Iris pigment epithelial cell (primary cell): ENCODE results near the gene COPG1.
A peak's percentile ranks its signal among the peaks of the same experiment; 100 is the strongest.

Experiments
- DNase-seq: peaks from one replicate; pipeline ENCODE4 v3.0.0-alpha.2; 2011; ENCODE audit warnings: low read depth

Gene COPG1

GRCh38 chr3:129314386-129315222, 65.2 kb downstream of the COPG1 start:
- peak; percentile 82 for DNase-seq

DNA sequence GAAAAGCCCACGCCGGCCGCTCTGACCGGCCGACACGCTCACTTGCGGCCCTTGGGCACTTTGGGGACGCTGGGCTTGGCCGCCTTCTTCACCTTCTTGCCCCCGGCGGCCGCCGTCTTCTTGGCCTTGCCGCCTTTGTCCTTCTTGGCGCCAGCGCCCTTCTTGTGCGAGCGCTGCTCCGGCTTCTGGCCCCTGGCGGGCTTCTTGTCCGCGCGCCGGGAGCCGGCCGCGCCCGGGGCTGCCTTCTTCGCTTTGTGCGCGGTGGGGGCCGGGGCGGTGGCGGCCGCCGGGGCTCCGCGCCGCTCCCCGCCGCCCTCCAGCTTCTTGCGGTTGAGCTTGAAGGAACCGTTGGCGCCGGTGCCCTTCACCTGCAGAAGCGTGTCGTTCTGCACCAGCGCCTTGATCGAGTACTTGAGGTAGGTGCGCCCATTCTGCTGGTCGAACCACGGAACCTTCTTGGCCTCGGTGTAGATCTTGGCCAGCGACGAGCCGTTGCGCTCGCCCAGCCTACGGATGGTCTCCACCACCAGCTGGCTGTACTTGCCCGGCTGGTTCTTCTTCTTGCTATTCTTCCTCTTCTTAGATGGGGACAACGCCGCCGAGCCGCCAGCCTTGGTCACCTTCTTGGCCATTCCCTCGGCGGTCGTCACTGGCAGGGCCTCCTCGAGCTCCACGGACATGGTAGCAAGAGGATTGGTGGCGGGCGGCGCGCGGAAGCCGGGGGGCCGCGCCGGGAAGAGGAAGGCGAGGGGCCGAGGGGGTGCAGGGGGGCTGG, 66.0 kb downstream of the COPG1 start:
- peak; percentile 52 for DNase-seq

- no peak for DNase-seq
Measured at GRCh38 chr3:129315998-129316247, 66.5 kb downstream of the COPG1 start.

GRCh38 chr3:129316248-129317013, 67.0 kb downstream of the COPG1 start:
- DNase-seq = peak; percentile 79

DNA sequence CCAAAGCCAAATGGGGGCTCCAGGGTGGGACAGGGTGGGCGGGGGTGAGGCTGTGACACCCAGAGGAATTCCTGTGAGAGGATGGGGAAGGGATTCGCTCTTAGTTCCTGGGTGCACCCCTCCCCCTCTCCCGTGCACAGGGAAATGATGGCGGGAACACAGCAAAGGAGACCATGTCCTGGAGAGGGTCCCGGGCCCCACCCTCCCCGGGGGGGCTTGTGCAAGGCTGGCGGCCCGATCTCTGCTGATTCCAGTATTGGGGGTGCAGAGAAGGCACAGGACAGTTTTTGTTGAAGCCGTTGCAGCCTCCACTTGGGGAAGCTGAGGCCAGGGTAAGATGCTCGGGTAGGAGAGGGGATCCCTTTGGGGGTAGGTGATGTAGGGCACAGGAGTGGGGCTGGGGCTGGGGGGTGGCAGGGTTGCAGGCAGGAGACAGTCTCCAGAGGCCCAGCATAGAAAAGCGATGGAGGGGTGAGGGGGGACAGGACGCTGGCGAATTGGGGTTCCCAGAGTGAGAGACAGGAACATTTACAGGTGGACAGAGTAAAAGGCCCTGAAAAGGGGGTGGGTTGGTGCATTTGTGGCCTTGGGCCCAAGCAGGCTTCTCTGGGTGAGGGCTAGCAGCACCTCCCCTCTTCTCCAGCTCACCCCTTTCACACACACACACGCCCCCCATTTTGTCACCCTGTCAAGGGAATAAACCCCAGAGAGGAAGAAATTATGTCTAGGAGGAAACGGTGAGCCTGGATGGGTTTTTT, 67.8 kb downstream of the COPG1 start:
- no peak for DNase-seq

GRCh38 chr3:129317848-129318247, 68.4 kb downstream of the COPG1 start:
- no peak for DNase-seq

GRCh38 chr3:129318921-129319320, 69.5 kb downstream of the COPG1 start:
- DNase-seq = no peak

- no peak for DNase-seq
Measured at GRCh38 chr3:129320261-129320660, 70.9 kb downstream of the COPG1 start.

- no peak for DNase-seq
Measured at GRCh38 chr3:129320825-129321487, 71.5 kb downstream of the COPG1 start.

GRCh38 chr3:129321887-129322286, 72.5 kb downstream of the COPG1 start:
- DNase-seq = no peak

GRCh38 chr3:129323651-129324294, 74.4 kb downstream of the COPG1 start:
- no peak for DNase-seq

- no peak for DNase-seq
Measured at GRCh38 chr3:129324855-129325254, 75.4 kb downstream of the COPG1 start.

DNA sequence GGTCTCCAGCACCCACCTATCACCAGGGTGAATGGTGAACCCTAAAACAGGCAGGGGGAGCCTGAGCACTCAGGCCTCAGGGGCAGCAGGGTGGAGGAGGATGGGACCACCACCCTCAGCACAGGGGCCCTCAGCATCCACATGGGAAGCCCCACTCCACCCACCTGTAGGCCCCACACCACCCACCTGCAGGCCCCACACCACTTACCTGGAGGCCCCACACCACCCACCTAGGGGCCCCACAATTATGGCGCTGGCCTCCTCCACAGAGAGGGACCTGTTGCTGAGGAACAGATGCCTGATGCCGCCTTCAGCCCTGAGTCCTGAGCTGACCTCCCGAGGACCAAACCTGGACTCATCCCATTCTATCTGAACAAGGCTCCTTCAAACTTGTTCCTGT, 76.0 kb downstream of the COPG1 start:
- DNase-seq = no peak

GRCh38 chr3:129326138-129326537, 76.7 kb downstream of the COPG1 start:
- DNase-seq = no peak

GRCh38 chr3:129326595-129326994, 77.2 kb downstream of the COPG1 start:
- DNase-seq = no peak
